HG02678 (cell line): ENCODE data around the gene PLXNA3.

ENCODE experiments used
- ATAC-seq: cut with Tn5 transposase; IDR thresholded peaks from one replicate; pipeline ENCODE4 v1.9.1; 2021; ENCODE audit warnings: mild to moderate bottlenecking, moderate library complexity; ENCODE audit not compliant: unreplicated experiment

Gene PLXNA3

DNA sequence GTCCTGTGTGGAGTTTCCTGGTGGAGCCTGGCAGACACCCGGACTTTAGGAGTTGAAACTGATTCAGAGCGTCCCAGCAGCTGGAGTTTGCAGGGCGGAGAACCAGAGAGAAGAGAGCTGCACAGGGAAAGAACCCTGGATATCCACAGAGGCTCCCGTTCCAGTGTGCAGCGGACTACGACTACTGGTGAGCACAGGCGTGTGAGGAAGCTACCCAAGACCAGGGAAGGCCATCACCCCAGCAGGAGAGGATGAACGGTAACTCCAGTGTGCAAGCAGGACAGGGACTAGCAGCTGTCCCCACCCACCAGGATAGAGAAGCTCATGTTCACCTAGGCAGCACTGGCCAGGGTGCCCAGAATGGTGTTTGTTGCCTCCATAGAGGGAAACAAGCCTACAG lies 18.7 kb downstream of the PLXNA3 start:
- ATAC-seq, result no peak

DNA sequence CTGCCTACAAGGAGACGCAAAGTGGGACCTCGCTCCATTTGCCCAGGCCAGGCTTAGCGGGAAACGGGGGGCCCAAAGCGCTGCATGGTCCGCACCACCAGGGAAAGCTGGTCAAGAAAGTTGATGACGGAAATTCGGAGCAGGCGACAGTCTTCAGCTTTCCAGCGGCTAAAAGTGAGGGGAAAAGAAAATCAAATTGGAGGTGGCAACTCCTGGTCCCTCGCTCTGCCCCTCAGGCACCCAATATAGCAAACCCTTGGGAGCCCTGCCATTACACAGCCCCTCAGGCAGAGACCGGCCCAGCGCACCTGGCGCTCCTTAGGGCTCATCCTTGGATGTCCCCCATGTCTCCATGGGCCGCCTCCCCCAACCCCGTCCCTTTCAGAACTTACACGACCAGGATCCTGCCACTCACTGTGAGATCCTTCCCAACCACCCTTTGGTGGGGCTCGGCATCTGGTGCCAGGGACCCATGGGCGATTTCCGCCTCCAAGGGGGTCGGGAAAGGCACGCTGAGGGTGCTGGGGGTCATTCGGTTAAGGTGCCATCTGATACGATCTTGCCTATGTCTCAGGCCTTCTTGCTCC lies 19.9 kb downstream of the PLXNA3 start:
- no peak for ATAC-seq

DNA sequence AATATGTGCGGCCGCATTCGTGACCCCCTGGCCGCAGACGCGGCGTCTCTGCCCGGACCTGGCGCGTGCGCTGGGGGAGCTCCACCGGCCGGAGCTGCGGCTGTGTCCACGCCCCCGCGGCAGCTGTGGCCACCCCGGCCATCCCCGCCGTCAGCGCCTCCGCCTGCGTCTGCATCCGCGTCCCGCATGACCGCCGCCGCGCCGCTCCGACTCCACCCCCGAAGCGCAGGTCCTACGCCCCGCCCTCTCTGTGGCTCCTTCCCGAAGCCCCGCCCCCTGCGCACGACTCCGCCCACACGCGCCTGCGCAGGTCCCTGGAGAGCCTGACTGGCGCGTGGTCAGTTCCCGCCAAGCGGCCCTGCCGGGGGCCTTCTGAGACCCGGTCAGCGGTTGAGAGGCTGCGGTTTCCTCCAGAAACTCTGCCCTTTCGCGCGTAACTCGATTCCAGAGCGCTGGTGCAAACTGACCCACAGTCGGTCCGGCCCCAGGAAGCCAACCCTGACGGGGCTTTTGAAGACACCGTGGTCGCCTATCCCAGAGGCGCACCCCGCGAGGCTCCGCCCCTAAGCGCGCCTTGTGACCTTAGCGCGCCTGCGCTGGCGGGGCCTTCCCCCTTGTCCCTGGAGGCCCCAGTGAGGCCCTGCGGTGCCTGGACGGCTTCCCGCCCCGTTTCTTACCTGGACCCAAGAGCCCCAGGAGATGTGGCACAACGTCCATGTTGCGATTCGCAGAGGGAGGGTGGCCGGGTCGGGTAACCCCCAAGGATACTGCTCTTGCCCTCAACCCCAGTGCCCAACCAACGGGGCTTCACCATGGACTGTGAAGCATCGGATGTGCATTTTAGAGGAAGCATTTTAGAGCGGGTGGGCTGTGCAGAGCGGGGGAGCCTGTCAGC lies 20.9 kb downstream of the PLXNA3 start, which contains the start of gene LAGE3:
Gene LAGE3, minus strand, starts transcription at position 554 of the 895 bp plus-strand sequence. Its CDS starts 366 bp downstream, at position 188.
- ATAC-seq, result peak; percentile 88

DNA sequence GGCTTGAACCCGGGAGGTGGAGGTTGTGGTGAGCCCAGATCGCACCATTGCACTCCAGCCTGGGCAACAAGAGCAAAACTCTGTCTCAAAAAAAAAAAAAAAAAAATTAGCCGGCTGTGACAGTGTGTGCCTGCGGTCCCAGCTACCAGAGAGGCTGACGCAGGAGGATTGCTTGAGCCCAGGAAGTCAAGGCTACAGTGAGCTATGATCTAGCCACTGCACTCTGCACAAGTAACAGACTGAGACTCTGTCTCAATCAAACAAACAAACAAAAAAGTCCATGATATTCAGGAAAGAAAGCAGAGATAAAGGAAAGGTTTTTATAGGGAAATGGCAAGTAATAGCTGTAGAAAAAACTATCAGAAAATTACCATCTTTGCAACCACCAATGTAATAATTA lies 23.1 kb downstream of the PLXNA3 start:
- ATAC-seq, result no peak

DNA sequence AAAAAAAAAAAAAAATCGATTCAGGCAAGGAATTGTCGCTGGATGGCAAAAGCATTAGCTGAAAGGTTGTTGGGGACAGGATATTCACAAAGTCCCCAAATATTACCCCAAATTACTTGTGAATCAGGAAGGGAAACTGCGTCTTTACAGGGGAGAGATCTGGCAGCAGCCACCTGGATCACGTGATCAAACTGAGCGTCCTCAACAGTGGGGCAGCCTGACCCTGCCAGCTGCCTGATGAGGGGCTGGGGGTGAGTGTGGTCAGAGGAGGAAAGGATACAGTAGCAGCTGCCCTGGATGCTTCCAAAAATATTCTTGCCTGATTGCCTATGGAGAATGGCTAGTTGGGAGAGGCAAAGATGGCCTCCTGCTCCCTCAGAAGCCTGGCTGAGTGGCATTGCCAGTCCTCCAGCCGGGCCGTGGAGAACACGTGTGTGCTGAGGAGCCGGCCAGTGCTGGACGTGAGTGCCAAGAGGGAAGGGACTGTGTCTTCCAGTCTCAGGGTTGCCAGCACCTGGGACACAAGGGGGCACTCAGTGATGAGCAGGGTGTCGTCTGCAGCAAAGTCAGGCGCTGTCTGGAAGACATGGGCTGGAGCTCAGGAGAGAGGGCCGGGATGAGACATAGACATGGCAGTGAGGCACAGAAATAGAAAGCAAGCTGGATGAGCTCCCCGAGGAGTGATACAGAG lies 24.0 kb downstream of the PLXNA3 start:
- no peak for ATAC-seq

DNA sequence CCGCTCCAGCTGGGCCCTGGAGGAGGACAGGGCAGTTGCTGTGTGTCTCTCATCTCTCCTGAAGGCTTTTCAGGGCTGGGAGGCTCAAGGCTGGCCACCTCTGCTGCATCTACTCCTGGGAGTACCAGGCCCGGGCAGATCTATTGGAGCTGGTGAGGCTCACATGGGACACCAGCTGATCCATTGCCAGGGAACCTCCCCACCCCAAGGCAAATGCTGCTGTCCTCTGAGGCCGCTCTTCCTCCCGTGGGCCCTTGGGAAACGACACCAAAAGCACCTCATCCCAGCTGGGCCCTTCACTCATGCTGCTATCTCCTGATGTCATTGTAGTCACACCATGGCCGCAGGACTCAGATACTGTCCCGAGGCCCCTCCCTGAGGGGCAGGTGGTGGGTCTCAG lies 24.7 kb downstream of the PLXNA3 start:
- no peak for ATAC-seq

DNA sequence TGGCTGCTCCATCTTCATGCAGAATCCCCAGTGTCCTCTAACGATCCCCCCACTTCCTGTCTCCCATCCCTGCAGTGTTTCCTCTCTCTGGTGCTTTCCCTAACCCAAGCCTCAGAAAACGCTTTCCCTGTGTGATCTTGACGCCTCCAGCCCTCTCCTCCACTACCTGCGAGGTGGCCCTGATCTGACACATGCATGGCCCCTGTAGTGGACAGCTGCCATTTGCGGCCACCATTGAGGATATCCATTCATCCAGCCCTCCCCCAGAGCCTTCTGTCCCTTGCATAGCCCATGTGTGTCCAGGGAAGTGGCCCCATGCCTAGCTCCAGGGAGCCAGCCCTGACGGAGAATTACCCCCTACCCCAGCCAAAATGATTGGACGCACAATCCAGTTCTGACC lies 25.2 kb downstream of the PLXNA3 start:
- ATAC-seq, result no peak

DNA sequence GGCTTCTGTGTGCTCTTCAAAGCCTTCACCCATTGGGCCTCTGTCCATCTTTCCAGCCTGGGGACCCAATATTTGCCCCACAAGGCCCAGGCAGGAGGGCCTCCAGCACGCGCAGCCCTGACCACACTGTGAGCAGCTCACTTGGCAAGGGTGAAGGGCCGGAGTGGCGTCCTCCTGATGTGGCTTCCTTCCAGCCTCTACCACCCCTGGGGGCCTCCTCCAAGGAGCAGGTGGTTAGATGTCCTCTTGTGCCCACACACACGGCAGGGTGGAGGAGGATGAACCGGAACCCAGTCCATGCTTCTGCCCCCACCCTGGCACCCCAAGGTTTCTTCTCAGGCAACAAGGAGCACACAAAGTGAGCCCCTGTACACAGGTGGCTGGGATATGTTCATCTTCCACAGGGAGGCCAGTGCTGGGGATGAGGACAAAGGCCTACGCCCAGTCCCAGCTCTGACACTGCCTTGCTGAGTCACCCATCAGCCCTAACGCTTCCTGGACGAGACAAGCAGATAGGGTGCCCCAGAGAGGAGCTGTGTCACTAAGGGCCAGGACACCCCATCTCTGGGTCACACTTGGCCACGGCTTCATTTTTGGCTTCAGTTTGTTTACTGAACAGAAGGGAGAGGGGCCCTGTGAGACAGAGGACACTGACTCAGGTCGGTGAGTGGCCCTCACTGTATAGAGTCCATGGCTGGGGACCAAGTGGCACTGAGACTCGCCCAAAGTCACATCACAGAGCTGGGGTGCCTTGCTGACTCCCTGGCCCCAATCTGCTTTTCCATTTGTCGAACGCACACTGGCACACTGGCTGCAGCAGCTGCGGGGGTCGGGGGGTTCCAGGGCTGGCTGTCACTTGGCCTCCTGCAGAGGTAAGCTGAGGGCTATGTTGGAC lies 26.4 kb downstream of the PLXNA3 start:
- no peak for ATAC-seq

DNA sequence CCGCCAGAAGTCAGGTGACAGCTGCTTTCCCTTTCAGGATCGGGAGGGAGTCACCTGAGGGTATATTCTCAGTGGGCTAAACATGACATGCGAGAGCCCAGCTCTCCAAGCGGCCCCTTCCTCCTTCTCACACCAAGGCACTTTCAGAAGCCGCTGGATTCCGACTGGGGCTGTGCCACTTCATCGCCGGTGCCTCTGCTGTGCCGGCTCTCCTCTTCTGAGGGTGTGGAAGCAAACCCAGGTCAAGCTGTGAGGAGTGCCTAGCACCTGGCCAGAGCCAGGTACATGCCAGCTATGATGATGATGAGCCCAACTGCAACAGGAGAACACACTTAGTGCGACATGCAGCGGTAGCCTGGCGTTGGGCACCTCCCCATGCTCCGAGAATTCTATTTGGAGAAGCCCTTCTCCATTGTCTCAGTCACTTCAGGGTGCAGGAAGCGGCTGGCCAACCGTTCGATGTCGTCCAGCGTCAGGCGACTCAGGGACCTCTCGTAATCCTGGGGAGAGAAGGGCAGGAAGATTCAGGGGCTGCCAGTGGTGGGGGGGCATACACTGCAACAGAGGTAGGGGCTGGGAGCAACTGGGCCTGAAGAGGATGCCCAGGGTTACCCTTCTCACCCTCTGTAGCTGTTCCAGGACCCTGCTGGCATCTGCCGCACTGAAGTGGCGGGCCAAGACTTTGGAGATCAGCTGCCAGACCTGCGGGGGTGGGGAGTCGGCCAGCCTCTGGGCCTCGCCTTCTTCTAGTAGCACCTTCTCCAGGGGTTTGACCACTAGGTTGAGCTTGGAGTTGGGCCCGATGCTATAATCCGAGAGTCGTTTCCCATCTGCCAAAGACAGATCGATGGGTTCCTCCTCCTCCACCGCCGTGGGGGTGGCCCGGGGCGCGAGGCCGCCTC lies 27.3 kb downstream of the PLXNA3 start:
- ATAC-seq, result no peak

DNA sequence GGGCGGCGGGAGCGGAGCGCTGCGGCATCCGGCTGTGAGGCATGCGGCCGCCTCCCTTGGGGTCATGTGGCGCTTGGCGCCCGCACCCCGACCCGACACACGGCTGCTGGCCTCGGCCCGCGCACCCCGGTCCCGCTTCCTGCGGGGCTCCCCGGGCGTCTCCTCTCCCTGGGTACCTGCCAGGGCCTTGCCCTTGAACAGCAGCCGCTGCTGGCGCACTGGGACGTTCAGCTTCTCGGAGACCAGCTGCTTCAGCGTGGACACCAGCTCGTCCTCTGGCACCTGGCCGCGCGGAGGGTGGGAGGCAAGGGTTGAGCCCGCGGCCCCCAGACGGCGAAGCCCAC lies 27.9 kb downstream of the PLXNA3 start:
- ATAC-seq, result no peak

DNA sequence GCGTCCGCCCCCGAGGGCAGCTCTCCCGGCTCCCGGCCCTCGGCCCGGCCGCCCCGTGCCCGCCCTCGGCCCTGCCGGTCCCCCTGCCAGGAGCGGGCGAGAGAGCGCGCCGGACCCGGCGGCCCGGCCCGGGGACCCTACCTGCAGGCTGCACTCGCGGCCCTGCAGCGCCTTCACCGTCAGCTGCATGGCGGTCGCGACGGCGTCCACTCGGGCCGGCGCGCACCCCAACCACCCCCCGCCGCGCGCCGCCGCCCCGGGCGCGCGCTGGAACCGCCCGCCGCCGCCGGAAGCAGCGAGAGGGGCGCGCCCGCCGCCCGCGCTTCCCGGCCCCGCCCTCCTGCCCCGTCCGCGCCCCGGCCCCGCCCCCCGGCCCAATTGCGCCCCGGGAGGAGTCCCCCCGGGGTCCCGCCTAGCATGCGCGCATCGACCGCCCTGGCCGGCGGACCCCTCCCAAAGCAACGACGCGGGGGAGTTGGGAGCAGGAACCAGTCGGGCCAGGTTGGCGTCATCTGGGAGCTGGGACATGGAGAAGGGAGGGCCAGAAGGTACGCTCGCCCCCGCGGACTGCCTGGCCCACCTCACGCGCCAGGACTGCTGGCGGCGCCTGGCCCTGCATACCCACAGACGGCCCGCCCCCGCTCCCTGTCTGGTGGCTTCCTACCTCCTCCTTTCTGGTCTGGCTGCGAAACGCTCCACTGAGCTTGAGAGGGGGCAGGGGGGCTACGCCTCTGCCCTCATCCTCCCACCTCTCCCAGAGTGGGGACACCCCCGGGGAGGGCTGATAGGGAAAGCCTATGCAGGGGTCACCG lies 28.5 kb downstream of the PLXNA3 start, which contains the start of gene UBL4A:
Gene UBL4A, minus strand, starts transcription at position 220 of the 812 bp plus-strand sequence. Its CDS starts 31 bp downstream, at position 189.
- ATAC-seq, result no peak

DNA sequence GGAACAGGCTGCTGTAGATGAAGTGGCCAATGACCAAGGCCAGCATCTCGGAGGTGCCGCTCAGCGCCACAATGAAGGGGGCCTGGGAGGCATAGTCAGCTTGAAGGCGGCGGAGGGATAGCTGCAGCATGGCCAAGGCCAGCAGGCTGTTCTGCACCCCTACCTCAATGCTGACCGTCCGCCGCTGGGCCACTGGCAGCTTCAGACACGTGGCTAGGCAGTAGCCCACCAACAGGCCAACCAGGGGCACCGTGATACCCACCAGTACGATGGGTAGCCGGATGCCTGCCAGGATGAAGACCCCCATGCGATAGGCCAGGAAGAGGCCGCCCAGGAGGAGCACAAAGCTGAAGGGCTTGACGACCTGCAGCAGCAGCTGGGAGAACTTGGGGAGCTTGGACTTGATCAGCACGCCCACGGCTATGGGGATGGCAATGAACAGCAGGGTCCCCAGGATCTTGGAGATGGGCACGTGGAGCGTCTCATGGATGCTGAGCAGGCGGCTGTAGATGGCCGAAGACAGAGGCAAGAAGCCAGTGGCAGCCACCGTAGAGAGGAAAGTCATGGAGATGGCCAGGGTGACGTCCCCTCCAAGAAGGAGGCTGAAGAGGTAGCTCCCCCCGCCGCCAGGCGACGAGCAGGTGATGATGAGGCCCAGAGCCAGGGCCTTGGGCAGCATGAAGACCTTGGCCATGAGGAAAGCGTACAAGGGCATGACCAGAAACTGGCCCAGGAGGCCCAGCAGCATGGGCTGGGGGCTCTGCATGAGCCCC lies 29.6 kb downstream of the PLXNA3 start:
- no peak for ATAC-seq

DNA sequence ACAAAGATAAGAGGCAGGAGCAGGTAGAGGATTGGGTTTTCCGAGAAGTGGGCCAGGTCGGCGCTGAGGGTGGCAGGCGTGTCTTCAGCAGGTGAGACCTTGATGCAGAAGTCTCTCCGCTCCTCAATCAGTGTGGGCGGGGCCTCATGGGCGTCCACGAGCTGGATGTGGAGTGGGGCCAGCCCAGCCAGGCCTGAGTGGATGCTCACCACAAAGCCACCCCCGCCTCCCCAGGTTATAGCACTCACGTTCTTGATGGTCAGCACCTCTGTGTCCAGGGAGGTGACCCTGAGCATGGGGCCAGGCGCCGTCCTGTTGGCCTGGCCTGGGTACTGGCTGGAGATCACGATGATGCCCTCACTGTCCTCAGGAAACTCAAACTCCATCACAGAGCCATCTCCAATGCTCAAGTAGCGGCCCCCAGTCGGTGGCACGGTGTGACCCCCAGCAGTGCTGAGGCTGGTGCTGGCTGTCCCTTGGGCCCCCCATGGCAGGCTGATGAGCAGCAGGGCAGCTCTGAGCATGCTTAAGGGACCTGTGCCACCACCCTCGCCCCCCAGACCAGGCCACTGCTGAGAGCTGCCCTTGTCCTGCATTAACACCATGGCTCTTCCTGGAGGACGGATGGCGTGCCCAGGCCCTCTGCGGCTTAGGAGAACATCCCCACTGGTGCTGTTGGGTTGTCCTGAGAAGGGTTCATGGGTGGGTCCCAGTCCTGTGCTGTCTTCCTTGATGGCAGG lies 30.4 kb downstream of the PLXNA3 start:
- ATAC-seq, result no peak

DNA sequence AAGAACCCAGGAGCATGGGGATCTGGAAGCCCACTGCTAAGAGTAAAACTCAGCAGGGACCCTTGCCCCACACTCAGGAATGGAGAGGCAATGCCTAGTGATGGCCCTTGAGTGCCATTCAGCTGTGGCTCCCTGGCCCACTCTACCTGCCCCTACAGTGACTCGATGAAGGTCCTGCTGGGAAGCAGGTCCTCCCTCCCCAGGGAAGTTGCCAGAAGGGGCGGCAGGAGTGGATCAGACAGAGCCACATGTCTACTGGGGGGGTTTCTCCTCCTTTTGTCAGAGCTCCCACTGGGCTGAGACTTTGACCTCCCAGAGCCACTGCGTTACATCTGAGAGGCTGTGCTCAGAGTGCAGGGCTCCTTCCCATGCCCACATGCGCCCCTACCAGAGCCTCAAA lies 31.1 kb downstream of the PLXNA3 start:
- no peak for ATAC-seq

DNA sequence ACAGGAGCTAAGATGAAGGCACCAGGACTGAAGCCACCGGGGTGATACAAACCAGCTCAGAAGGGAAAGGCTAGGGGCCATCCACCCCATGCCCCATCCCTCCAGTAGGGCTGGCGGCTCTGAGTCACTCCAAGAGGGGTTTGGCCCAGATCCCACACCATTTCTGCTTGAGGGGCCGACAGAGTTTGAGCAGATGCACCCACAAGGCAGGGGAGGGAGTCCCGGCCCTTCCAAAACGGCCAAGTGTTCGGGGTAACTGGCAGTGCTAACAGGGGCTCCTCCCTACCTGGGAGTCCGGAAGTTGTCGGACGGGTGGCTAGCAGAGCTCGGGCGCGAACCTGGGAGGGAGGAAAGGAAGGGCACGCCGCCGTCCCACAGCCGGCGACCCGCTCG lies 31.9 kb downstream of the PLXNA3 start:
- peak; percentile 22 for ATAC-seq

DNA sequence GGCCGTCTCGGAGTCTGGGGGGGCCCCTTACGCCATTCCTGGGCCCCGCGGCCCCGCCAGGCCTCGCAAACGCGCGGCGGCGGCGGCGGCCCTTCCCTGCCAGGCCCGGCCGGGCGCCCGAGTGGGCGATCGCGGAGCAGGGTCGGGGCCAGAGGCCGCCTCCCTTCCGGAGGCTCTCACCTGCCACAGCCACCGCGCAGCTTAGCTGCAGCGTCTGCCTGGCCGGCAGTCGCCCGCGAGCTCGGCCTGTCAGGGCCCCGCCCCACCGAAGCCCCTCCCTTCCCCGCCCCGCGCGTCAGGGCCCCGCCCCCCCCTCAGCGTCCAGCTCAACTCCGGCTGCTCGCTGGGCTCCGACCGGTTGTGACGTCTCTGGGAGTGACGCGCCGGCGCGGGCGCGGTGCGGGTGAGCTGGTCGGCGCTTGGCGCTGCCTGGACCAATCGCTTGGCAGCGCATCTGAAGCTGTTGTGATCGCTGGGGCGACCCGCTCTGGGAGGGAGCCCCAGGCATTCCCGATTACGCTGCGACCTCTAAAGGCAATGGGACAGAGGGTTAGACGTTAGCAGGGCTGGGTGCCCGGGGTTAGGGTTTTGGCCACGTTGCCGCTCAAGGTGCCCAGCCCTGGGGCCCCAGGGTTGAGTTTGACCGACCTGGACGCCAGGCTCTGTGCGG lies 32.5 kb downstream of the PLXNA3 start, which contains the start of gene SLC10A3:
Gene SLC10A3, minus strand, starts transcription at position 216 of the 670 bp plus-strand sequence. CDS start 1,689 bp downstream, outside the sequence.
- ATAC-seq, result peak; percentile 82

DNA sequence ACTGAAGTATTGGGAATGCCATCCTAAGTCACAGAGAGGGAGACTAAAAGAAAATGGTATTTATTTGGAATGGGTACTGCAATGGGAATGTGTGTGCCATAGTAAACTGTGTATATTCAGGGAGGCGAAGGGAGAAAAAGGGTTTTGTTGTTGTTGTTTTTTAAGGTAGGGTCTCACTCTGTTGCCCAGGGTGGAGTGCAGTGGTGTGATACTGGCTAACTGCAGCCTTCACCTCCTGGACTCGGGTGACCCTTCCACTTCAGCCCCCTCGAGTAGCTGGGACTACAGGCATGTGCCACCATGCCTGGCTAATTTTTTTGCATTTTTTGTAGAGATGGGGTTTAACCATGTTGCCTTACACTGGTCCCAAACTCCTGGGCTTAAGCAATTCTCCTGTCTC lies 36.6 kb downstream of the PLXNA3 start:
- ATAC-seq, result no peak
